HepG2 (cell line): ENCODE data around the gene EGLN2. TPM values are rescaled to one million over a fixed set of nuclear protein-coding genes. Genes with fewer than 3 reads are reported as not detected.
A peak's percentile ranks its signal among the peaks of the same experiment; 100 is the strongest.

Experiments used
- ATAC-seq: fragments of 200-7000 bp; cut with Tn5 transposase; 3 replicates; pipeline ENCODE4 v1.9.1; 2020; ENCODE audit warnings: mild to moderate bottlenecking, moderate library complexity
- BruUV-seq: library from RNA; stranded (reverse); fragments of 400-500 nt; replicated peaks from 2 replicates; lab custom pipeline; 2021; lab: Mats Ljungman, UMichigan
- CTCF ChIA-PET: fragments of 300-600 bp; formaldehyde crosslinking; extraction: SDS; loops from one replicate; lab custom pipeline; 2021; ENCODE audit warnings: low total read pairs, inconsistent platforms, low intra/inter-chr PET ratio; lab: Yijun Ruan, JAX
- POLR2A ChIA-PET: fragments of 350-600 bp; sonication (Branson Sonifier 250); formaldehyde crosslinking; loops from one replicate; lab custom pipeline; 2020; ENCODE audit warnings: antibody characterized with exemption, inconsistent platforms; lab: Yijun Ruan, JAX
- DNase-seq: peaks from one replicate; pipeline ENCODE4 v3.0.0-alpha.2; 2015; ENCODE audit warnings: low spot score
- FAIRE-seq: peaks from 3 replicates; lab custom pipeline; 2011; peaks lifted over from hg19 to GRCh38; lab: Jason Lieb, UNC
- H2AFZ ChIP-seq: one replicate; pipeline ENCODE4 v1.6.1; 2011; ENCODE audit warnings: low read length, inconsistent platforms
- H3K27ac ChIP-seq: fragments of 300-600 bp; 3 replicates; pipeline ENCODE4 v1.8.0; 2011; ENCODE audit warnings: mixed run types, mild to moderate bottlenecking, mixed read lengths, low read length, inconsistent platforms; ENCODE audit not compliant: insufficient read depth; ENCODE audit errors: extremely low read length
- H3K27me3 ChIP-seq, 2 experiments: fragments of 200-600 bp in 1 of 2; 2 replicates in 1 of 2; 3 replicates in 1 of 2; pipeline versions ENCODE4 v1.6.0 to v1.8.0; 2011; ENCODE audit warnings: low read length in 2 of 2, mild to moderate bottlenecking in 2 of 2, moderate library complexity in 2 of 2, inconsistent platforms in 1 of 2; ENCODE audit not compliant: insufficient read depth in 2 of 2, control insufficient read depth in 1 of 2
- H3K36me3 ChIP-seq, 2 experiments: fragments of 200-600 bp in 1 of 2; replicated peaks in 1 of 2; 2 replicates in 1 of 2; 3 replicates in 1 of 2; pipeline versions ENCODE4 v1.5.1 to v1.8.0; 2011; ENCODE audit warnings: low read length in 2 of 2, inconsistent platforms in 1 of 2; ENCODE audit not compliant: insufficient read depth in 2 of 2, control insufficient read depth in 1 of 2
- H3K4me1 ChIP-seq: 2 replicates; pipeline ENCODE4 v1.5.1; 2012; ENCODE audit warnings: low read length, inconsistent platforms; ENCODE audit not compliant: insufficient read depth
- H3K4me2 ChIP-seq: 2 replicates; pipeline ENCODE4 v1.6.0; 2011; ENCODE audit warnings: low read depth, low read length, inconsistent platforms
- H3K4me3 ChIP-seq, 3 experiments: fragments of 200-600 bp in 1 of 3; sonication (generic), shearing (Covaris generic) in 1 of 3; replicated peaks in 1 of 3; 2 replicates each; pipeline ENCODE4 v1.5.1; 2011 to 2016; ENCODE audit warnings: low read length in 3 of 3, inconsistent platforms in 2 of 3, low read depth in 2 of 3, mild to moderate bottlenecking in 2 of 3, control low read depth in 1 of 3, mixed read lengths in 1 of 3; ENCODE audit not compliant: insufficient read depth in 1 of 3
- H3K79me2 ChIP-seq: one replicate; pipeline ENCODE4 v1.6.1; 2011; ENCODE audit warnings: low read length, inconsistent platforms; ENCODE audit not compliant: insufficient read depth
- H3K9ac ChIP-seq: 2 replicates; pipeline ENCODE4 v1.6.0; 2011; ENCODE audit warnings: mild to moderate bottlenecking, low read depth, low read length, inconsistent platforms; ENCODE audit not compliant: insufficient read depth
- H3K9me3 ChIP-seq: 2 replicates; pipeline ENCODE4 v1.5.1; 2012; ENCODE audit warnings: mild to moderate bottlenecking, low read length
- H4K20me1 ChIP-seq: 2 replicates; pipeline ENCODE4 v1.6.0; 2011; ENCODE audit warnings: inconsistent platforms, mild to moderate bottlenecking, low read length, moderate library complexity; ENCODE audit not compliant: insufficient read depth
- AHDC1 ChIP-seq: sonication (generic); formaldehyde crosslinking; IDR thresholded peaks from 2 replicates; pipeline ENCODE4 v1.5.1; 2020; ENCODE audit warnings: mild to moderate bottlenecking, missing genetic modification reagents, borderline replicate concordance
- KDM6A ChIP-seq: IDR thresholded peaks from 2 replicates; pipeline ENCODE4 v1.6.1; 2016; ENCODE audit warnings: low read depth
- MTA1 ChIP-seq: sonication (generic); formaldehyde crosslinking; IDR thresholded peaks from 2 replicates; pipeline ENCODE4 v1.4.0; 2020; ENCODE audit warnings: missing genetic modification reagents, mild to moderate bottlenecking, borderline replicate concordance
- PTBP1 ChIP-seq: fragments of 200-400 bp; formaldehyde crosslinking; IDR thresholded peaks from 2 replicates; pipeline ENCODE4 v1.6.1; 2018; ENCODE audit warnings: low read length, low read depth; ENCODE audit not compliant: poor library complexity, severe bottlenecking
- RBFOX2 ChIP-seq: fragments of 200-400 bp; formaldehyde crosslinking; IDR thresholded peaks from 2 replicates; pipeline ENCODE4 v1.6.1; 2017; ENCODE audit warnings: low read depth, mild to moderate bottlenecking, low read length
- SNAPC2 ChIP-seq: sonication (generic); formaldehyde crosslinking; IDR thresholded peaks from 2 replicates; pipeline ENCODE4 v1.8.1; 2022; ENCODE audit warnings: mild to moderate bottlenecking, missing genetic modification reagents
- ZNF251 ChIP-seq: sonication (generic); formaldehyde crosslinking; IDR thresholded peaks from 2 replicates; pipeline ENCODE4 v1.9.0; 2021; ENCODE audit warnings: mild to moderate bottlenecking, missing genetic modification reagents
- WGBS: methylation state at CpG from one replicate; pipeline ENCODE4 v1.1.6; 2017; ENCODE audit warnings: low lambda C conversion rate; 5-methylcytosine and 5-hydroxymethylcytosine counted together
- in situ Hi-C: cut with HindIII; loops from 2 replicates; pipeline ENCODE4 v1.10.0; 2017; ENCODE audit warnings: low pct_unique_long_range_greater_than_20kb; ENCODE audit not compliant: extremely low pct_ligation_motif_present
- intact Hi-C: fragments of 100-400 bp; cut with micrococcal nuclease; formaldehyde crosslinking; loops from one replicate; pipeline ENCODE4 v1.10.0; 2022; ENCODE audit not compliant: unreplicated experiment
- polyA plus RNA-seq, 8 experiments: library from polyadenylated mRNA; depleted of rRNA in 3 of 8; stranded (reverse) in 7 of 8; unstranded in 1 of 8; fragments of >200 nt; fragmentation: Illumina TruSeq in 4 of 8; extraction: Trizol in 4 of 8; gene quantifications; 2 replicates each; pipeline versions ENCODE4 v1.2.1 to v1.2.3, GENCODE V29; 2011 to 2016; ENCODE audit warnings: low read depth in 4 of 8, missing spikeins in 1 of 8, mixed read lengths in 1 of 8; ENCODE audit not compliant: insufficient read depth in 1 of 8
- total RNA-seq, 5 experiments: library from RNA; depleted of rRNA; stranded (reverse); fragments of >200 nt; fragmentation: Illumina TruSeq; extraction: Trizol; gene quantifications; 2 replicates each; pipeline ENCODE4 v1.2.3, GENCODE V29; 2016; ENCODE audit warnings: low read depth in 1 of 5
- TF ChIP-seq, protein P1 (sequence below): sonication (generic); formaldehyde crosslinking; IDR thresholded peaks from 2 replicates; pipeline ENCODE4 v1.4.0; 2020; ENCODE audit warnings: missing genetic modification reagents, borderline replicate concordance

EGLN2 gene
- total and polyA plus RNA-seq, 2 of the 13 experiments (the other 11 are each of a cell fraction or from before 2014, with no cell fraction given): 16.5 to 40.8 TPM

- no peak for ATAC-seq
Measured at GRCh38 chr19:40762754-40763470, 36.1 kb upstream of the EGLN2 start.

More at GRCh38 chr19:40762754-40763470, 36.1 kb upstream of the EGLN2 start:
- Histone ChIP-seq H3K36me3 (peaks cover 47 to 81% of the 10 kb centered on the region in 2 experiments), H3K9me3 (no peaks in the 10 kb centered on the region), H2AFZ (no peak overlapping the region), H3K9ac (no peak overlapping the region), H3K27me3 (no peaks in the 10 kb centered on the region), H4K20me1 (peaks cover 3% of the 10 kb centered on the region; the same call in 1 of the 2 replicates), H3K4me1 (no peaks in the 10 kb centered on the region), H3K27ac (no peak overlapping the region), H3K79me2 (peaks cover 3% of the 10 kb centered on the region), H3K4me2 (no peak overlapping the region), H3K4me3 (no peak overlapping the region)
- ChIA-PET CTCF (no interaction called here), POLR2A (interaction anchor here (2.6 kb wide), 1 partner anchor 15 kb away, joined by 10 read pairs; the partner anchor contains the start of gene RAB4B)
- intact Hi-C loops (no loop called here), in situ Hi-C loops (no loop called here)
- no TSS peak for BruUV-seq
- no peak for DNase-seq
- no peak for FAIRE-seq
- no peak for TF ChIP-seq AHDC1 (CRISPR knock-in tag)
- TF ChIP-seq KDM6A: no peak
- 0 out of 2 replicates have a peak, but pooled peaks have one; percentile 15 for TF ChIP-seq RBFOX2
- TF ChIP-seq ZNF251 (CRISPR knock-in tag): no peak
- no peak for TF ChIP-seq SNAPC2
- no peak for TF ChIP-seq PTBP1
- TF ChIP-seq, protein P1, sequence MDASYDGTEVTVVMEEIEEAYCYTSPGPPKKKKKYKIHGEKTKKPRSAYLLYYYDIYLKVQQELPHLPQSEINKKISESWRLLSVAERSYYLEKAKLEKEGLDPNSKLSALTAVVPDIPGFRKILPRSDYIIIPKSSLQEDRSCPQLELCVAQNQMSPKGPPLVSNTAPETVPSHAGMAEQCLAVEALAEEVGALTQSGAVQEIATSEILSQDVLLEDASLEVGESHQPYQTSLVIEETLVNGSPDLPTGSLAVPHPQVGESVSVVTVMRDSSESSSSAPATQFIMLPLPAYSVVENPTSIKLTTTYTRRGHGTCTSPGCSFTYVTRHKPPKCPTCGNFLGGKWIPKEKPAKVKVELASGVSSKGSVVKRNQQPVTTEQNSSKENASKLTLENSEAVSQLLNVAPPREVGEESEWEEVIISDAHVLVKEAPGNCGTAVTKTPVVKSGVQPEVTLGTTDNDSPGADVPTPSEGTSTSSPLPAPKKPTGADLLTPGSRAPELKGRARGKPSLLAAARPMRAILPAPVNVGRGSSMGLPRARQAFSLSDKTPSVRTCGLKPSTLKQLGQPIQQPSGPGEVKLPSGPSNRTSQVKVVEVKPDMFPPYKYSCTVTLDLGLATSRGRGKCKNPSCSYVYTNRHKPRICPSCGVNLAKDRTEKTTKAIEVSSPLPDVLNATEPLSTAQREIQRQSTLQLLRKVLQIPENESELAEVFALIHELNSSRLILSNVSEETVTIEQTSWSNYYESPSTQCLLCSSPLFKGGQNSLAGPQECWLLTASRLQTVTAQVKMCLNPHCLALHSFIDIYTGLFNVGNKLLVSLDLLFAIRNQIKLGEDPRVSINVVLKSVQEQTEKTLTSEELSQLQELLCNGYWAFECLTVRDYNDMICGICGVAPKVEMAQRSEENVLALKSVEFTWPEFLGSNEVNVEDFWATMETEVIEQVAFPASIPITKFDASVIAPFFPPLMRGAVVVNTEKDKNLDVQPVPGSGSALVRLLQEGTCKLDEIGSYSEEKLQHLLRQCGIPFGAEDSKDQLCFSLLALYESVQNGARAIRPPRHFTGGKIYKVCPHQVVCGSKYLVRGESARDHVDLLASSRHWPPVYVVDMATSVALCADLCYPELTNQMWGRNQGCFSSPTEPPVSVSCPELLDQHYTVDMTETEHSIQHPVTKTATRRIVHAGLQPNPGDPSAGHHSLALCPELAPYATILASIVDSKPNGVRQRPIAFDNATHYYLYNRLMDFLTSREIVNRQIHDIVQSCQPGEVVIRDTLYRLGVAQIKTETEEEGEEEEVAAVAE (CRISPR knock-in tag): no peak
- no peak for TF ChIP-seq MTA1
- WGBS: 97% methylated on average over 14 of the region's 17 CpGs
